Activated naive CD4-positive, alpha-beta T cell (primary cell): ENCODE measurements around the gene UGT1A9.
"Not testable (repeated sequence)": the region's sequence is repeated elsewhere in the genome, so short reads cannot be mapped to it uniquely, and the experiment has no call there.

Source experiments
- DNase-seq, 4 experiments: peaks; one replicate each; lab custom pipeline; 2025; lab: John Stamatoyannopoulos, UW

UGT1A9 gene

DNA sequence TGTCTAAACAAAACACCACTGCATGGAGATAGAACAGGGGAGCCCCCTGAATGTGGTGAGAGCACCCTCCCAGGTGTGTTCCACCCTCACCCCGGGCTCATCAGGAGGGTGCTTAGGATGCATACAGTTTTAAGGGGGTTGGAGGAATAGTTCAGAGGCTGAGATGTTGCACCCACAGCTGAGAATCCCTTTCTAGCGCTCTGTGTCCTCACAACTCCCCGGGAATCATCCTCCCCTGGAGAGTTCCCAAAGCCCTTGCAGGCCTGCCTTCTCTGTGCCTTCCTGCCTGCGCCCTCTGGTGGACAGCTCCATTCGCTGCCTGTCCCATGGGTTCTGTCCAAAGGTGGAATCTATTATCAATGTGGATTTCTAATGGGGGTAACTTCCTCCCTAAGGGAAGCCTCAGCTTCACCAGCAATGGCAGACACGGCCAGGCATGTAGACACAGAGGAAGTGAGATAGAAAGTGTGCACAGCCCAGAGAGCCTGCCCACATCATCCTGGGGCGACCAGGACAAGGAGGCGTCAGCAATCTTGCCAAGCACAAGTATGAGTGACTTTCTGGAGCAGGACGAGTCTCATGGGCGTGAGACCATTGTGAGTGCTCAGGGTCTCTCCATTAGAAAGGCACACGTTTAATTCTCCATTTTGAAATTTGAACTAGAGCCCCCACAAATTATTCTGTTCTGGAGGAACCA lies 39.8 kb downstream of the UGT1A9 start:
- DNase-seq = peak; percentile 9 to 55 (median 40)

- DNase-seq = no peak
These were observed 41.0 kb downstream of the UGT1A9 start, which contains the start of gene UGT1A5 for GRCh38 chr2:233712611-233713261. TSS of gene UGT1A5 (plus strand) at chr2:233712907. CDS start at chr2:233712992, 85 bp downstream.

- DNase-seq = no peak
These were observed 41.5 kb downstream of the UGT1A9 start for GRCh38 chr2:233713262-233713615.

- no peak for DNase-seq
These were observed 42.4 kb downstream of the UGT1A9 start for GRCh38 chr2:233714121-233714520.

DNA sequence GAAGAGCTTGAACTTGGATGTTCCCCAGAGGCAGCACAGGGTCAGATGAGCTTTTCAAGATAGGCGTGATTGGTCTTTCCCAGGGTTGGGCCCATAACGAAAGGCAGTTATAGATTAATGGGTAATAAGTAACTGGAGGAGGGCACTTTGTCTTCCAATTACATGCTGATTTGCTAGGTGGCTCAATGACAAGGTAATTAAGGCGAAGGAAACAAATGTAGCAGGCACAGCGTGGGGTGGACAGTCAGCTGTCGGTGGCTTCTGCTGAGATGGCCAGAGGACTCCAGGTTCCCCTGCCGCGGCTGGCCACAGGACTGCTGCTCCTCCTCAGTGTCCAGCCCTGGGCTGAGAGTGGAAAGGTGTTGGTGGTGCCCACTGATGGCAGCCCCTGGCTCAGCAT lies 46.9 kb downstream of the UGT1A9 start, which contains the start of gene UGT1A4:
TSS of gene UGT1A4 (plus strand) at position 185 of the 400 bp plus-strand sequence. CDS start at position 270, 85 bp downstream.
- no peak for DNase-seq

GRCh38 chr2:233728723-233729301 lies 57.1 kb downstream of the UGT1A9 start, which contains the start of gene UGT1A3:
TSS of gene UGT1A3 (plus strand) at chr2:233729042. CDS start at chr2:233729127, 85 bp downstream.
- no peak for DNase-seq

GRCh38 chr2:233736868-233737653 lies 65.4 kb downstream of the UGT1A9 start:
- not testable (repeated sequence) for DNase-seq

GRCh38 chr2:233740870-233741269 lies 69.2 kb downstream of the UGT1A9 start:
- no peak for DNase-seq

GRCh38 chr2:233743464-233744259 lies 72.0 kb downstream of the UGT1A9 start:
- DNase-seq = no peak

GRCh38 chr2:233745073-233745755 lies 73.5 kb downstream of the UGT1A9 start:
- no peak for DNase-seq

DNA sequence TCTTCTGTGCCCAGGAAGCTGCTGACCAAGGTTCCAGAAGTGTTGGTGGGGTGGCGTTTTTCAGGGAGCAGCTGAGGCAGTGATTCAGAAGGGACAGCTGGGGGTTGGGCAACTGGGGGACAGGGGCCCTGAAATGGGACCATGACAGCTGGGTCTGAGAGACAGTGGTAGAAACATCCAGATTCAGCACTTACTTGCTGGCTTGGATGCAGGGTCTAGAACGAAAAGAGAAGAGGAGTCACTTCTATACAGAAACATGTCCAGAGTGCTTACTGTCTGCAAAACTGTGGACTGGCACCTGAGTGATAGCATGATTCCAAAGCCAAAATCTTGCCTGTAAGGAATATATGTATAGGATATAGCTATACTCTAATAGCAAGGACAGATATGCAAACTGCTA lies 74.1 kb downstream of the UGT1A9 start:
- not testable (repeated sequence) for DNase-seq

DNA sequence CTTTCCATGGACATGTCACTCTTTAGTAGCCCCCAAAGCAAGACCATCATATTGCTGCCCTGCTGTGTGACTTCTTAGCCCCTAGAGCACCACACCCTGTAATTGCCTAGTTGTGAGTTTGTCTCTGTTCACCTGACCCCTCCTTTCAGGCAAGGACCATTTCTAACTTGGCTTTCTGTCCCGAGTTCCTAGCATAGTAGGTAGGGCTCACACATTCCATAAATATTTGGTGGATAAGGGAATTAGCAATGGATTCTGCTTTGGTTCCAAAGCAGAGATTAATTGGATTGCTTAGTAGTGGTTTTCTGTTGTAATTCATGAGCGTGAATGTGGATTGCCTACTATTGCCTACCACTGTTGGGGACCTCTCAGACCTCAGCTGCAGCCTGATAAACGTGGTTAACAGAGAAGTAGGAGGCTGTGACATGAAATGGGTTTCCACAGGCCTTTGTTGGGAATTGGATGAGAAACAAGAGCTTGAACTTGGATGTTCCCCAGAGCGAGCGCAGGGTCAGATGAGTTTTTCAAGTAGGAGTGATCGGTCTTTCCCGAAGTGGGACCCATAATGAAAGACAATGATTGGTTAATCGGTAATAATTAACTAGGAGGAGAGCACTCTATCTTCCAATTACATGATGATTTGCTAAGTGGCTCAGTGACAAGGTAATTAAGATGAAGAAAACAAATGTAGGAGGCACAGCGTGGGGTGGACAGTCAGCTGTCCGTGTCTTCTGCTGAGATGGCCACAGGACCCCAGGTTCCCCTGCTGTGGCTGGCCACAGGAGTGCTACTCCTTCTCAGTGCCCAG lies 75.0 kb downstream of the UGT1A9 start:
- no peak for DNase-seq

GRCh38 chr2:233747283-233747544 lies 75.5 kb downstream of the UGT1A9 start:
- no peak for DNase-seq

DNA sequence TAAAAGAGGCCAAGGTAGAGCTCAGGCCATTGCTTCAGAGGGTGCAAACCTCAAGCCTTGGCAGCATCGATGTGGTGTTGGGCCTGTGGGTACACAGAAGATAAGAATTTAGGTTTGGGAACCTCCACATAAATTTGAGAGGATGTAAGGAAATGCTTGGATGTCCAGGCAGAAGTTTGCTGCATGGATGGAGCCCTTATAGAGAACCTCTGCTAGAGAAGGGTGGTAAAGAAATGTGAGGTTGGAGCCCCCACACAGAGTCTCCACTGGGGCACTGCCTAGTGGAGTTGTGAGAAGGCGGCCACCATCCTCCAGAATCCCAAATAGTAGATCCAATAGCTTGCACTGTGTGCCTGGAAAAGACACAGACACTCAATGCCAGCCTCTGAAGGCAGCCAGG lies 79.0 kb downstream of the UGT1A9 start:
- not testable (repeated sequence) for DNase-seq

- not testable (repeated sequence) for DNase-seq
These were observed 79.7 kb downstream of the UGT1A9 start for GRCh38 chr2:233751212-233752009.

- DNase-seq = no peak
These were observed 83.3 kb downstream of the UGT1A9 start for GRCh38 chr2:233754872-233755611.

- DNase-seq = no peak
These were observed 84.9 kb downstream of the UGT1A9 start for GRCh38 chr2:233756429-233757081.

GRCh38 chr2:233758141-233758540 lies 86.4 kb downstream of the UGT1A9 start:
- no peak for DNase-seq
